GM12878 (cell line): ENCODE measurements around the gene SLC36A1. TPM values are rescaled to one million over a fixed set of nuclear protein-coding genes. Genes with fewer than 3 reads are reported as not detected.
A peak's percentile ranks its signal among the peaks of the same experiment; 100 is the strongest.

Experiments used
- ATAC-seq: fragments of 200-7000 bp; cut with Tn5 transposase; 3 replicates; pipeline ENCODE4 v1.9.1; 2020; ENCODE audit warnings: mild to moderate bottlenecking, moderate library complexity
- BruUV-seq: library from RNA; stranded (reverse); fragments of 400-500 nt; replicated peaks from 2 replicates; lab custom pipeline; 2021; lab: Mats Ljungman, UMichigan
- CTCF ChIA-PET: fragments of 300-600 bp; sonication (Branson Sonifier 250); formaldehyde crosslinking; extraction: SDS; loops from one replicate; lab custom pipeline; 2021; ENCODE audit warnings: inconsistent platforms; lab: Yijun Ruan, JAX
- POLR2A ChIA-PET: fragments of 350-600 bp; formaldehyde crosslinking; extraction: SDS; loops from one replicate; lab custom pipeline; 2021; ENCODE audit warnings: inconsistent platforms; lab: Charles Lee
- RAD21 ChIA-PET: fragments of 300-600 bp; sonication (Branson Sonifier 250); formaldehyde crosslinking; loops from one replicate; lab custom pipeline; 2023; ENCODE audit warnings: antibody characterized with exemption; ENCODE audit not compliant: unreplicated experiment; lab: Charles Lee
- SMC1A ChIA-PET: fragments of 300-600 bp; sonication (Branson Sonifier 250); formaldehyde crosslinking; loops from one replicate; lab custom pipeline; 2023; ENCODE audit not compliant: unreplicated experiment, uncharacterized antibody; lab: Charles Lee
- DNase-seq: peaks from one replicate; pipeline ENCODE4 v3.0.0-alpha.2; 2011; ENCODE audit warnings: low read depth, low spot score
- FAIRE-seq: peaks from 3 replicates; lab custom pipeline; 2011; peaks lifted over from hg19 to GRCh38; lab: Jason Lieb, UNC
- H2AFZ ChIP-seq: 2 replicates; pipeline ENCODE4 v1.6.0; 2011; ENCODE audit warnings: low read depth, low read length, control low read depth; ENCODE audit not compliant: control insufficient read depth
- H3K27ac ChIP-seq: 2 replicates; pipeline ENCODE4 v1.5.1; 2011; ENCODE audit warnings: control low read depth; ENCODE audit not compliant: control insufficient read depth, insufficient read depth
- H3K27me3 ChIP-seq, 2 experiments: replicated peaks in 1 of 2; 2 replicates each; pipeline versions ENCODE4 v1.6.0 to v1.6.1; 2011; ENCODE audit warnings: low read length in 1 of 2; ENCODE audit not compliant: control insufficient read depth in 2 of 2, insufficient read depth in 2 of 2
- H3K36me3 ChIP-seq, 2 experiments: 2 replicates each; pipeline ENCODE4 v1.5.1; 2011; ENCODE audit warnings: low read length in 1 of 2; ENCODE audit not compliant: control insufficient read depth in 2 of 2, insufficient read depth in 2 of 2
- H3K4me1 ChIP-seq: 2 replicates; pipeline ENCODE4 v1.6.1; 2011; ENCODE audit warnings: mild to moderate bottlenecking, low read length, moderate library complexity, mixed read lengths; ENCODE audit not compliant: control insufficient read depth, insufficient read depth
- H3K4me2 ChIP-seq: 2 replicates; pipeline ENCODE4 v1.6.0; 2011; ENCODE audit warnings: control low read depth; ENCODE audit not compliant: control insufficient read depth, insufficient read depth
- H3K4me3 ChIP-seq: fragments of 200-600 bp; sonication (generic); 2 replicates; pipeline ENCODE4 v1.5.1; 2016
- H3K79me2 ChIP-seq: 2 replicates; pipeline ENCODE4 v1.6.0; 2011; ENCODE audit warnings: low read length; ENCODE audit not compliant: control insufficient read depth, insufficient read depth
- H3K9ac ChIP-seq: 2 replicates; pipeline ENCODE4 v1.8.0; 2011; ENCODE audit warnings: low read length, control low read depth, mixed read lengths; ENCODE audit not compliant: control insufficient read depth, insufficient read depth
- H3K9me3 ChIP-seq: replicated peaks from 3 replicates; pipeline ENCODE4 v1.5.1; 2011; ENCODE audit warnings: mild to moderate bottlenecking, low read length; ENCODE audit not compliant: control insufficient read depth, insufficient read depth
- H4K20me1 ChIP-seq: 2 replicates; pipeline ENCODE4 v1.6.0; 2011; ENCODE audit not compliant: control insufficient read depth, insufficient read depth
- HDAC6 ChIP-seq: fragments of 200-600 bp; sonication (generic); IDR thresholded peaks from one replicate; pipeline ENCODE4 v1.8.0; 2017; ENCODE audit warnings: antibody characterized with exemption; ENCODE audit not compliant: unreplicated experiment
- MYC ChIP-seq: IDR thresholded peaks from 2 replicates; pipeline ENCODE4 v1.6.1; 2011; ENCODE audit warnings: mild to moderate bottlenecking, low read length, moderate library complexity, inconsistent platforms; ENCODE audit not compliant: insufficient read depth, insufficient replicate concordance, insufficient read length, severe bottlenecking
- NR2C1 ChIP-seq: fragments of 450-650 bp; IDR thresholded peaks from 2 replicates; pipeline ENCODE4 v1.6.1; 2017; ENCODE audit warnings: antibody characterized with exemption, mild to moderate bottlenecking, moderate library complexity
- RAD21 ChIP-seq: IDR thresholded peaks from 2 replicates; pipeline ENCODE4 v1.6.1; 2011; ENCODE audit warnings: mild to moderate bottlenecking, low read depth, low read length, moderate library complexity; ENCODE audit not compliant: insufficient read depth
- RUNX3 ChIP-seq: IDR thresholded peaks from 2 replicates; pipeline ENCODE4 v1.6.1; 2012; ENCODE audit warnings: low read length, inconsistent platforms
- SMC3 ChIP-seq: IDR thresholded peaks from 2 replicates; pipeline ENCODE4 v1.6.1; 2011; ENCODE audit warnings: low read length, improper control_type of control experiment, borderline replicate concordance
- ZNF274 ChIP-seq: IDR thresholded peaks from one replicate; pipeline ENCODE4 v1.8.0; 2011; ENCODE audit not compliant: insufficient read length, insufficient read depth
- ZNF622 ChIP-seq: fragments of 450-650 bp; IDR thresholded peaks from 2 replicates; pipeline ENCODE4 v1.6.1; 2017; ENCODE audit warnings: mild to moderate bottlenecking, inconsistent platforms
- WGBS: methylation state at CpG from one replicate; pipeline ENCODE4 v1.1.6; 2016; ENCODE audit warnings: low lambda C conversion rate; ENCODE audit not compliant: insufficient replicate concordance, insufficient coverage; ENCODE audit errors: missing lambda C conversion rate; 5-methylcytosine and 5-hydroxymethylcytosine counted together
- in situ Hi-C: fragments of 300-500 bp; cut with MboI; formaldehyde crosslinking; loops from 9 replicates; pipeline ENCODE4 v1.14.3; 2018; ENCODE audit warnings: mixed read lengths
- intact Hi-C: fragments of 100-400 bp; cut with micrococcal nuclease; formaldehyde crosslinking; loops from one replicate; pipeline ENCODE4 v1.14.2; 2022; ENCODE audit not compliant: unreplicated experiment
- polyA plus RNA-seq, 11 experiments: library from polyadenylated mRNA; depleted of rRNA in 4 of 11; unstranded in 6 of 11; stranded (reverse) in 5 of 11; fragments of >200 nt; fragmentation: Nextera tagmentation in 4 of 11; fragmentation: Illumina TruSeq in 1 of 11; extraction: Ambion mirVana in 4 of 11; extraction: Trizol in 1 of 11; gene quantifications; 1 replicate in 1 of 11; 2 replicates in 10 of 11; pipeline versions ENCODE4 v1.2.1 to v1.2.3, GENCODE V29; 2011 to 2016; ENCODE audit warnings: inconsistent platforms in 2 of 11, missing spikeins in 2 of 11, low read depth in 1 of 11
- total RNA-seq, 4 experiments: library from RNA; depleted of rRNA in 3 of 4; stranded (reverse); fragments of >200 nt in 3 of 4; fragmentation: Illumina TruSeq in 1 of 4; extraction: Trizol in 1 of 4; gene quantifications; 2 replicates each; pipeline versions ENCODE4 v1.2.1 to v1.2.3, GENCODE V29; 2013 to 2021
- TF ChIP-seq, protein P1 (sequence below): IDR thresholded peaks from 2 replicates; pipeline ENCODE4 v1.6.1; 2011; ENCODE audit warnings: borderline replicate concordance, low read depth, mild to moderate bottlenecking, moderate library complexity, mixed read lengths, low read length; ENCODE audit not compliant: insufficient read depth; ENCODE audit errors: extremely low read length
- TF ChIP-seq, protein P2 (sequence below): fragments of 450-650 bp; IDR thresholded peaks from 2 replicates; pipeline ENCODE4 v1.6.1; 2017; ENCODE audit warnings: mild to moderate bottlenecking, low read depth, inconsistent platforms; ENCODE audit not compliant: poor library complexity, severe bottlenecking
- TF ChIP-seq, protein P3 (sequence below), 3 experiments: IDR thresholded peaks in 2 of 3; conservative IDR thresholded peaks in 1 of 3; 2 replicates each; pipeline ENCODE4 v1.5.1; 2011; ENCODE audit warnings: low read depth in 3 of 3, low read length in 3 of 3, mild to moderate bottlenecking in 3 of 3, control low read depth in 2 of 3, moderate library complexity in 2 of 3, inconsistent platforms in 1 of 3, mixed read lengths in 1 of 3; ENCODE audit not compliant: control insufficient read depth in 2 of 3, insufficient read depth in 1 of 3; ENCODE audit errors: extremely low read depth in 1 of 3
- TF ChIP-seq, protein P4 (sequence below): fragments of 450-650 bp; IDR thresholded peaks from 2 replicates; pipeline ENCODE4 v1.6.1; 2016; ENCODE audit warnings: mild to moderate bottlenecking
- TF ChIP-seq, protein P5 (sequence below): fragments of 450-650 bp; IDR thresholded peaks from 2 replicates; pipeline ENCODE4 v1.6.1; 2016; ENCODE audit warnings: mild to moderate bottlenecking

SLC36A1 gene
- total and polyA plus RNA-seq, 10 of the 15 experiments (the other 5 are each of a cell fraction or from before 2014, with no cell fraction given): 0.50 to 8.2 (median 3.5) TPM

DNA sequence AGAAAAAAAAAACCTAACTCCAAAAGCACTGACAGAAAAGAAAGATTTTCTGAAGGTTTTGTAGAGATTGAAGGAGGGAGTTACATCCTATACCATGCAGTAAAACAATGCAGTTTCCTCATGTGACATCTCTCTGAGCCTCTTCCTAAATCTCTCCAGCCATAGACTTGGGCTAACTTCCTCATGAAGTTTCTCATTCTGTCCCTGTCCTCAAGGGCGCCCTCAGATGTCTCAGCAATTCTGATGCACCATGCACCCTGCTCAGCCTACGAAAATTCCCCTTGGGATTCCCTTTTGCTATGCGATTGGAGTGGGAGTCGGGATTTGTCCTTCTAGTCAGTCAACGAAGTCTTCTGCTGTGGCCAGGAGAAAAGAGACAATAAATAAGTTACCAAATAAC is 74.8 kb downstream of the SLC36A1 start (continued):
- TF ChIP-seq, protein P1, sequence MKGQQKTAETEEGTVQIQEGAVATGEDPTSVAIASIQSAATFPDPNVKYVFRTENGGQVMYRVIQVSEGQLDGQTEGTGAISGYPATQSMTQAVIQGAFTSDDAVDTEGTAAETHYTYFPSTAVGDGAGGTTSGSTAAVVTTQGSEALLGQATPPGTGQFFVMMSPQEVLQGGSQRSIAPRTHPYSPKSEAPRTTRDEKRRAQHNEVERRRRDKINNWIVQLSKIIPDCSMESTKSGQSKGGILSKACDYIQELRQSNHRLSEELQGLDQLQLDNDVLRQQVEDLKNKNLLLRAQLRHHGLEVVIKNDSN: no peak
- TF ChIP-seq NR2C1: no peak
- TF ChIP-seq ZNF622: no peak
- no peak for TF ChIP-seq HDAC6
- no peak for TF ChIP-seq RUNX3
- TF ChIP-seq, protein P2, sequence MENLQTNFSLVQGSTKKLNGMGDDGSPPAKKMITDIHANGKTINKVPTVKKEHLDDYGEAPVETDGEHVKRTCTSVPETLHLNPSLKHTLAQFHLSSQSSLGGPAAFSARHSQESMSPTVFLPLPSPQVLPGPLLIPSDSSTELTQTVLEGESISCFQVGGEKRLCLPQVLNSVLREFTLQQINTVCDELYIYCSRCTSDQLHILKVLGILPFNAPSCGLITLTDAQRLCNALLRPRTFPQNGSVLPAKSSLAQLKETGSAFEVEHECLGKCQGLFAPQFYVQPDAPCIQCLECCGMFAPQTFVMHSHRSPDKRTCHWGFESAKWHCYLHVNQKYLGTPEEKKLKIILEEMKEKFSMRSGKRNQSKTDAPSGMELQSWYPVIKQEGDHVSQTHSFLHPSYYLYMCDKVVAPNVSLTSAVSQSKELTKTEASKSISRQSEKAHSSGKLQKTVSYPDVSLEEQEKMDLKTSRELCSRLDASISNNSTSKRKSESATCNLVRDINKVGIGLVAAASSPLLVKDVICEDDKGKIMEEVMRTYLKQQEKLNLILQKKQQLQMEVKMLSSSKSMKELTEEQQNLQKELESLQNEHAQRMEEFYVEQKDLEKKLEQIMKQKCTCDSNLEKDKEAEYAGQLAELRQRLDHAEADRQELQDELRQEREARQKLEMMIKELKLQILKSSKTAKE: no peak
- no peak for TF ChIP-seq MYC
- no peak for TF ChIP-seq ZNF274

DNA sequence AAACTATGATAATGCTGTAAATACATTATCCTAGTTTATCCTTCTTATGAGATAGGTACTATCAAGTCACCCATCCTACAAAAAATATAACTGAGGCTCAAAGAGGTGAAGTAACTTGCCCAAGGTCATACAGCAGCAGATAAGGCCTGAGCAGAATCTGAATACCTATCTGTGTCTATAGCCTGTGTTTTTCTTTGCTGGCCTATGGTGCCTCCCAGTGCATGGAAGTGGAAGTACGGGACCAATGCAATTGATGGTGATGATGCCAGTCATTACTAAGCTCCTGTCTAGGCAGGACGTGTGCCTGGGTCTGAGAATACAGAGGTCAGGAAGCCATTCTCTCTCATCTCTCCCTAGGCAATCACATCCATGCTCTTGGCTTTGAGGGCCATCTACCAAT is 75.9 kb downstream of the SLC36A1 start:
- TF ChIP-seq, protein P3, sequence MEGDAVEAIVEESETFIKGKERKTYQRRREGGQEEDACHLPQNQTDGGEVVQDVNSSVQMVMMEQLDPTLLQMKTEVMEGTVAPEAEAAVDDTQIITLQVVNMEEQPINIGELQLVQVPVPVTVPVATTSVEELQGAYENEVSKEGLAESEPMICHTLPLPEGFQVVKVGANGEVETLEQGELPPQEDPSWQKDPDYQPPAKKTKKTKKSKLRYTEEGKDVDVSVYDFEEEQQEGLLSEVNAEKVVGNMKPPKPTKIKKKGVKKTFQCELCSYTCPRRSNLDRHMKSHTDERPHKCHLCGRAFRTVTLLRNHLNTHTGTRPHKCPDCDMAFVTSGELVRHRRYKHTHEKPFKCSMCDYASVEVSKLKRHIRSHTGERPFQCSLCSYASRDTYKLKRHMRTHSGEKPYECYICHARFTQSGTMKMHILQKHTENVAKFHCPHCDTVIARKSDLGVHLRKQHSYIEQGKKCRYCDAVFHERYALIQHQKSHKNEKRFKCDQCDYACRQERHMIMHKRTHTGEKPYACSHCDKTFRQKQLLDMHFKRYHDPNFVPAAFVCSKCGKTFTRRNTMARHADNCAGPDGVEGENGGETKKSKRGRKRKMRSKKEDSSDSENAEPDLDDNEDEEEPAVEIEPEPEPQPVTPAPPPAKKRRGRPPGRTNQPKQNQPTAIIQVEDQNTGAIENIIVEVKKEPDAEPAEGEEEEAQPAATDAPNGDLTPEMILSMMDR (IDR thresholded peaks at IDR 0.05 in 2 of 3, conservative IDR thresholded peaks at IDR 0.05 in 1 of 3; ENCODE audit: control insufficient read depth in 2 of 3, extremely low read depth in 1 of 3, insufficient read depth in 1 of 3, low read depth in 3 of 3, low read length in 3 of 3): peak; percentile 64 to 71 (median 68); a peak in 5 of 6 replicates
- TF ChIP-seq RAD21 (peak; percentile 77), SMC3 (peak; percentile 57; the same call in 1 of the 2 replicates)
- TF ChIP-seq, protein P4, sequence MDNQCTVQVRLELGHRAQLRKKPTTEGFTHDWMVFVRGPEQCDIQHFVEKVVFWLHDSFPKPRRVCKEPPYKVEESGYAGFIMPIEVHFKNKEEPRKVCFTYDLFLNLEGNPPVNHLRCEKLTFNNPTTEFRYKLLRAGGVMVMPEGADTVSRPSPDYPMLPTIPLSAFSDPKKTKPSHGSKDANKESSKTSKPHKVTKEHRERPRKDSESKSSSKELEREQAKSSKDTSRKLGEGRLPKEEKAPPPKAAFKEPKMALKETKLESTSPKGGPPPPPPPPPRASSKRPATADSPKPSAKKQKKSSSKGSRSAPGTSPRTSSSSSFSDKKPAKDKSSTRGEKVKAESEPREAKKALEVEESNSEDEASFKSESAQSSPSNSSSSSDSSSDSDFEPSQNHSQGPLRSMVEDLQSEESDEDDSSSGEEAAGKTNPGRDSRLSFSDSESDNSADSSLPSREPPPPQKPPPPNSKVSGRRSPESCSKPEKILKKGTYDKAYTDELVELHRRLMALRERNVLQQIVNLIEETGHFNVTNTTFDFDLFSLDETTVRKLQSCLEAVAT: no peak
- TF ChIP-seq, protein P5, sequence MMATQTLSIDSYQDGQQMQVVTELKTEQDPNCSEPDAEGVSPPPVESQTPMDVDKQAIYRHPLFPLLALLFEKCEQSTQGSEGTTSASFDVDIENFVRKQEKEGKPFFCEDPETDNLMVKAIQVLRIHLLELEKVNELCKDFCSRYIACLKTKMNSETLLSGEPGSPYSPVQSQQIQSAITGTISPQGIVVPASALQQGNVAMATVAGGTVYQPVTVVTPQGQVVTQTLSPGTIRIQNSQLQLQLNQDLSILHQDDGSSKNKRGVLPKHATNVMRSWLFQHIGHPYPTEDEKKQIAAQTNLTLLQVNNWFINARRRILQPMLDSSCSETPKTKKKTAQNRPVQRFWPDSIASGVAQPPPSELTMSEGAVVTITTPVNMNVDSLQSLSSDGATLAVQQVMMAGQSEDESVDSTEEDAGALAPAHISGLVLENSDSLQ: peak; percentile 12; the same call in 1 of the 2 replicates
- ChIA-PET RAD21 (interaction anchor here (0.6 to 3.5 kb wide), 18 partner anchors 14 to 248 kb away, joined by 3 to 29 read pairs (median 4); partner anchors contain the start of gene SLC36A1), POLR2A (interaction anchor here (0.8 to 1.1 kb wide), 2 partner anchors 76 to 129 kb away, joined by 3 read pairs; partner anchors contain the start of gene SLC36A1), SMC1A (interaction anchor here (0.6 to 6.6 kb wide), 29 partner anchors 9 to 358 kb away, joined by 3 to 69 read pairs (median 3); partner anchors contain the start of gene SLC36A1), CTCF (interaction anchor here (0.7 to 5.3 kb wide), 35 partner anchors 10 to 1091 kb away, joined by 3 to 88 read pairs (median 4); partner anchors contain the start of genes G3BP1 and SLC36A1)
- Histone ChIP-seq H3K27me3 (peaks cover 0 to 1% of the 10 kb centered on the region in 2 experiments; a peak in 2 of 4 replicates), H3K4me1 (no peaks in the 10 kb centered on the region), H4K20me1 (no peaks in the 10 kb centered on the region), H3K79me2 (no peaks in the 10 kb centered on the region), H3K9me3 (no peaks in the 10 kb centered on the region), H3K9ac (no peak overlapping the region), H2AFZ (no peak overlapping the region), H3K27ac (no peak overlapping the region), H3K4me3 (no peak overlapping the region), H3K36me3 (no peaks in the 10 kb centered on the region), H3K4me2 (no peak overlapping the region)
- WGBS: 0% methylated on average over 2 of the region's 2 CpGs
- DNase-seq (no peak), ATAC-seq (peak; percentile 97), FAIRE-seq (peak; percentile 54)
- BruUV-seq: no TSS peak
- in situ Hi-C loops (no loop called here), intact Hi-C loops (loop anchor here (1.0 kb wide), 1 partner anchor 76 kb away; the partner anchor contains the start of gene SLC36A1)
